ENCODE data around the gene PALM.

DNA sequence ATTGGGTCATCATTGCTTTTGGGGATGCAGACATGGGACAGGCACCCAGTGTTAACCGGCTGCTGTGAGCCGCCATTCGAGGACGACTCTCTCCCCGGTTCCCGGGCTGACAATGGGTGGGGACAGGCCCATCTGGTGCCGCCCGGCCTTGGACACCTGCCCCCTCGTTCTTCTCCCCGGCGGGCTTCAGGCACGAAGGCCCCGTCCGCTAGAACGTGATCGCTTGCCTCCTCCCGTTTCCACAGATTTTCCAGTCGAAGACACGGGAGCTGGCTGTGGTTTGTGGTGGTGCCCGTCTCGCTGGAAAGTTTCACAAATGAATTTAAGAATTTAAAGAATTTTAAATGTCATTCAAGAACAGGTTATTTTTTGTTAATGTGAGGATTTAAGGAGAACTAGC lies 2.0 kb downstream of the PALM start:
- TF ChIP-seq, protein P1, sequence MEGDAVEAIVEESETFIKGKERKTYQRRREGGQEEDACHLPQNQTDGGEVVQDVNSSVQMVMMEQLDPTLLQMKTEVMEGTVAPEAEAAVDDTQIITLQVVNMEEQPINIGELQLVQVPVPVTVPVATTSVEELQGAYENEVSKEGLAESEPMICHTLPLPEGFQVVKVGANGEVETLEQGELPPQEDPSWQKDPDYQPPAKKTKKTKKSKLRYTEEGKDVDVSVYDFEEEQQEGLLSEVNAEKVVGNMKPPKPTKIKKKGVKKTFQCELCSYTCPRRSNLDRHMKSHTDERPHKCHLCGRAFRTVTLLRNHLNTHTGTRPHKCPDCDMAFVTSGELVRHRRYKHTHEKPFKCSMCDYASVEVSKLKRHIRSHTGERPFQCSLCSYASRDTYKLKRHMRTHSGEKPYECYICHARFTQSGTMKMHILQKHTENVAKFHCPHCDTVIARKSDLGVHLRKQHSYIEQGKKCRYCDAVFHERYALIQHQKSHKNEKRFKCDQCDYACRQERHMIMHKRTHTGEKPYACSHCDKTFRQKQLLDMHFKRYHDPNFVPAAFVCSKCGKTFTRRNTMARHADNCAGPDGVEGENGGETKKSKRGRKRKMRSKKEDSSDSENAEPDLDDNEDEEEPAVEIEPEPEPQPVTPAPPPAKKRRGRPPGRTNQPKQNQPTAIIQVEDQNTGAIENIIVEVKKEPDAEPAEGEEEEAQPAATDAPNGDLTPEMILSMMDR (conservative IDR thresholded peaks at IDR 0.05; ENCODE audit: low read length) = no peak
- TF ChIP-seq EZH2phosphoT487 (IDR thresholded peaks at IDR 0.05; ENCODE audit: borderline replicate concordance, low read depth, low read length) = no peak
